GM10266 (cell line): ENCODE results near the gene INTS3.

Source experiments
- DNase-seq: peaks from one replicate; pipeline ENCODE4 v3.0.0; 2012; ENCODE audit errors: extremely low spot score
- TF ChIP-seq, protein P1 (sequence below): IDR thresholded peaks from 2 replicates; pipeline ENCODE4 v1.5.1; 2012; ENCODE audit warnings: mild to moderate bottlenecking, low read depth; ENCODE audit not compliant: control insufficient read depth, insufficient read depth; ENCODE audit errors: missing control alignments

The INTS3 gene, protein sequence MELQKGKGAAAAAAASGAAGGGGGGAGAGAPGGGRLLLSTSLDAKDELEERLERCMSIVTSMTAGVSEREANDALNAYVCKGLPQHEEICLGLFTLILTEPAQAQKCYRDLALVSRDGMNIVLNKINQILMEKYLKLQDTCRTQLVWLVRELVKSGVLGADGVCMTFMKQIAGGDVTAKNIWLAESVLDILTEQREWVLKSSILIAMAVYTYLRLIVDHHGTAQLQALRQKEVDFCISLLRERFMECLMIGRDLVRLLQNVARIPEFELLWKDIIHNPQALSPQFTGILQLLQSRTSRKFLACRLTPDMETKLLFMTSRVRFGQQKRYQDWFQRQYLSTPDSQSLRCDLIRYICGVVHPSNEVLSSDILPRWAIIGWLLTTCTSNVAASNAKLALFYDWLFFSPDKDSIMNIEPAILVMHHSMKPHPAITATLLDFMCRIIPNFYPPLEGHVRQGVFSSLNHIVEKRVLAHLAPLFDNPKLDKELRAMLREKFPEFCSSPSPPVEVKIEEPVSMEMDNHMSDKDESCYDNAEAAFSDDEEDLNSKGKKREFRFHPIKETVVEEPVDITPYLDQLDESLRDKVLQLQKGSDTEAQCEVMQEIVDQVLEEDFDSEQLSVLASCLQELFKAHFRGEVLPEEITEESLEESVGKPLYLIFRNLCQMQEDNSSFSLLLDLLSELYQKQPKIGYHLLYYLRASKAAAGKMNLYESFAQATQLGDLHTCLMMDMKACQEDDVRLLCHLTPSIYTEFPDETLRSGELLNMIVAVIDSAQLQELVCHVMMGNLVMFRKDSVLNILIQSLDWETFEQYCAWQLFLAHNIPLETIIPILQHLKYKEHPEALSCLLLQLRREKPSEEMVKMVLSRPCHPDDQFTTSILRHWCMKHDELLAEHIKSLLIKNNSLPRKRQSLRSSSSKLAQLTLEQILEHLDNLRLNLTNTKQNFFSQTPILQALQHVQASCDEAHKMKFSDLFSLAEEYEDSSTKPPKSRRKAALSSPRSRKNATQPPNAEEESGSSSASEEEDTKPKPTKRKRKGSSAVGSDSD

GRCh38 chr1:153727463-153728304 is at the start of gene INTS3:
Gene INTS3, plus strand, starts transcription at chr1:153728050. Its CDS starts 585 bp downstream, at chr1:153728635.
- peak; percentile 96 for DNase-seq
- TF ChIP-seq, protein P1, sequence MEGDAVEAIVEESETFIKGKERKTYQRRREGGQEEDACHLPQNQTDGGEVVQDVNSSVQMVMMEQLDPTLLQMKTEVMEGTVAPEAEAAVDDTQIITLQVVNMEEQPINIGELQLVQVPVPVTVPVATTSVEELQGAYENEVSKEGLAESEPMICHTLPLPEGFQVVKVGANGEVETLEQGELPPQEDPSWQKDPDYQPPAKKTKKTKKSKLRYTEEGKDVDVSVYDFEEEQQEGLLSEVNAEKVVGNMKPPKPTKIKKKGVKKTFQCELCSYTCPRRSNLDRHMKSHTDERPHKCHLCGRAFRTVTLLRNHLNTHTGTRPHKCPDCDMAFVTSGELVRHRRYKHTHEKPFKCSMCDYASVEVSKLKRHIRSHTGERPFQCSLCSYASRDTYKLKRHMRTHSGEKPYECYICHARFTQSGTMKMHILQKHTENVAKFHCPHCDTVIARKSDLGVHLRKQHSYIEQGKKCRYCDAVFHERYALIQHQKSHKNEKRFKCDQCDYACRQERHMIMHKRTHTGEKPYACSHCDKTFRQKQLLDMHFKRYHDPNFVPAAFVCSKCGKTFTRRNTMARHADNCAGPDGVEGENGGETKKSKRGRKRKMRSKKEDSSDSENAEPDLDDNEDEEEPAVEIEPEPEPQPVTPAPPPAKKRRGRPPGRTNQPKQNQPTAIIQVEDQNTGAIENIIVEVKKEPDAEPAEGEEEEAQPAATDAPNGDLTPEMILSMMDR, result no peak

DNA sequence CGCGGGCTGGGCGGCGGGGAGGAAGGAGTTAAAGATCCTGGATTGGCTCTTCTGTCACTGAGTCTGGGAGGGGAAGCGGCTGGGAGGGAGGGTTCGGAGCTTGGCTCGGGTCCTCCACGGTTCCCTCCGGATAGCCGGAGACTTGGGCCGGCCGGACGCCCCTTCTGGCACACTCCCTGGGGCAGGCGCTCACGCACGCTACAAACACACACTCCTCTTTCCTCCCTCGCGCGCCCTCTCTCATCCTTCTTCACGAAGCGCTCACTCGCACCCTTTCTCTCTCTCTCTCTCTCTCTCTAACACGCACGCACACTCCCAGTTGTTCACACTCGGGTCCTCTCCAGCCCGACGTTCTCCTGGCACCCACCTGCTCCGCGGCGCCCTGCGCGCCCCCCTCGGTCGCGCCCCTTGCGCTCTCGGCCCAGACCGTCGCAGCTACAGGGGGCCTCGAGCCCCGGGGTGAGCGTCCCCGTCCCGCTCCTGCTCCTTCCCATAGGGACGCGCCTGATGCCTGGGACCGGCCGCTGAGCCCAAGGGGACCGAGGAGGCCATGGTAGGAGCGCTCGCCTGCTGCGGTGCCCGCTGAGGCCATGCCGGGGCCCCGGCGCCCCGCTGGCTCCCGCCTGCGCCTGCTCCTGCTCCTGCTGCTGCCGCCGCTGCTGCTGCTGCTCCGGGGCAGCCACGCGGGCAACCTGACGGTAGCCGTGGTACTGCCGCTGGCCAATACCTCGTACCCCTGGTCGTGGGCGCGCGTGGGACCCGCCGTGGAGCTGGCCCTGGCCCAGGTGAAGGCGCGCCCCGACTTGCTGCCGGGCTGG is 49.1 kb upstream of the INTS3 start, which contains the start of gene NPR1:
NPR1 (plus strand) TSS at position 170 of the 818 bp plus-strand sequence; CDS start at position 591, 421 bp downstream.
- DNase-seq, result peak; percentile 59

GRCh38 chr1:153679337-153680119 is 48.3 kb upstream of the INTS3 start:
- DNase-seq, result no peak
- TF ChIP-seq, protein P1, result no peak

More for the DNA sequence above, 49.1 kb upstream of the INTS3 start, which contains the start of gene NPR1:
- TF ChIP-seq, protein P1, result peak; percentile 1

DNA sequence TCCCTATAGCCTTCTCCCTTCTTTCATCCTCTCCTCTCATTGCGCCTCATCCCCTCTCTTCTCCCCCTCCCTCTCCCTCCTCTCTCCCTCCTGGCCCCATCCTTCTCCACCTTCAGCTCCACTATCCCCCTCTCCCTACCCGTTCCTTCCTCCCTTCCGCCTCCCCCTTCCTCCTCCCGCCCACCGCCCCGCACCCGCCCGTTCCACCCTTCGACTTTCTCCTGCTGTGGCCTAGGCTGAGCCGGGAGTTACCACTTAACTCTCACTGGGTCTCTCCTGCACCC is 47.8 kb upstream of the INTS3 start:
- TF ChIP-seq, protein P1, result no peak
- DNase-seq, result no peak

- TF ChIP-seq, protein P1, result no peak
- no peak for DNase-seq
Observed at GRCh38 chr1:153682730-153683129, 45.1 kb upstream of the INTS3 start.
